Osteocyte (in vitro differentiated cells): ENCODE results near the gene KCNK15. TPM values are rescaled to one million over a fixed set of nuclear protein-coding genes. Genes with fewer than 3 reads are reported as not detected.
"Not testable (repeated sequence)": the region's sequence is repeated elsewhere in the genome, so short reads cannot be mapped to it uniquely, and the experiment has no call there.

Experiments
- DNase-seq: peaks from one replicate; pipeline ENCODE4 v3.0.0; 2021; ENCODE audit warnings: mixed read lengths; ENCODE audit not compliant: unreplicated experiment; ENCODE audit errors: extremely low spot score
- H3K27ac Mint-ChIP-seq: one replicate; pipeline ENCODE4 v1.8.0; 2021; ENCODE audit warnings: mild to moderate bottlenecking, mixed read lengths; ENCODE audit not compliant: unreplicated experiment
- H3K27me3 Mint-ChIP-seq: one replicate; pipeline ENCODE4 v1.8.0; 2021; ENCODE audit warnings: mixed read lengths; ENCODE audit not compliant: unreplicated experiment
- H3K36me3 Mint-ChIP-seq: one replicate; pipeline ENCODE4 v1.8.0; 2021; ENCODE audit warnings: mixed read lengths; ENCODE audit not compliant: unreplicated experiment
- H3K4me1 Mint-ChIP-seq: one replicate; pipeline ENCODE4 v1.8.0; 2021; ENCODE audit warnings: mixed read lengths; ENCODE audit not compliant: unreplicated experiment
- H3K4me3 Mint-ChIP-seq: one replicate; pipeline ENCODE4 v1.8.0; 2021; ENCODE audit warnings: mild to moderate bottlenecking, moderate library complexity, mixed read lengths; ENCODE audit not compliant: unreplicated experiment
- H3K9me3 Mint-ChIP-seq: one replicate; pipeline ENCODE4 v1.8.0; 2021; ENCODE audit warnings: mixed read lengths; ENCODE audit not compliant: unreplicated experiment
- CTCF ChIP-seq: fragments of 200-600 bp; sonication (generic); IDR thresholded peaks from 2 replicates; pipeline ENCODE4 v1.5.0; 2021; ENCODE audit warnings: antibody characterized with exemption, mild to moderate bottlenecking, moderate library complexity
- total RNA-seq: library from RNA; stranded (reverse); gene quantifications from 2 replicates; pipeline ENCODE4 v1.2.1, GENCODE V29; 2021

The KCNK15 gene
- total RNA-seq, 1 donor from 2014 or later: 21.5 TPM

GRCh38 chr20:44758247-44759101 is 12.8 kb downstream of the KCNK15 start:
- no peaks in the 10 kb centered on the region for H3K9me3 Mint-ChIP-seq
- no peak for TF ChIP-seq CTCF
- no peak for DNase-seq
- H3K4me1 Mint-ChIP-seq: no peaks in the 10 kb centered on the region
- no peaks in the 10 kb centered on the region for H3K36me3 Mint-ChIP-seq
- H3K27ac Mint-ChIP-seq: no peak overlapping the region
- no peak overlapping the region for H3K4me3 Mint-ChIP-seq
- H3K27me3 Mint-ChIP-seq: peaks cover 26% of the 10 kb centered on the region

GRCh38 chr20:44759595-44759994 is 13.9 kb downstream of the KCNK15 start:
- TF ChIP-seq CTCF: no peak
- H3K27ac Mint-ChIP-seq: no peak overlapping the region

GRCh38 chr20:44761423-44761822 is 15.8 kb downstream of the KCNK15 start:
- Mint-ChIP-seq H3K27ac (no peak overlapping the region), H3K9me3 (no peaks in the 10 kb centered on the region), H3K4me3 (no peak overlapping the region), H3K36me3 (no peaks in the 10 kb centered on the region), H3K4me1 (no peaks in the 10 kb centered on the region), H3K27me3 (peaks cover 38% of the 10 kb centered on the region)
- no peak for TF ChIP-seq CTCF
- DNase-seq: no peak

More at GRCh38 chr20:44759595-44759994, 13.9 kb downstream of the KCNK15 start:
- no peaks in the 10 kb centered on the region for H3K36me3 Mint-ChIP-seq
- DNase-seq: no peak
- no peaks in the 10 kb centered on the region for H3K4me1 Mint-ChIP-seq
- peaks cover 27% of the 10 kb centered on the region for H3K27me3 Mint-ChIP-seq
- no peaks in the 10 kb centered on the region for H3K9me3 Mint-ChIP-seq
- H3K4me3 Mint-ChIP-seq: no peak overlapping the region

- Mint-ChIP-seq H3K9me3 (no peaks in the 10 kb centered on the region), H3K27me3 (peaks cover 43% of the 10 kb centered on the region), H3K36me3 (no peaks in the 10 kb centered on the region), H3K4me1 (no peaks in the 10 kb centered on the region), H3K4me3 (no peak overlapping the region), H3K27ac (no peak overlapping the region)
- no peak for DNase-seq
- TF ChIP-seq CTCF: no peak
Observed at GRCh38 chr20:44762466-44763140, 16.9 kb downstream of the KCNK15 start.

GRCh38 chr20:44763798-44764197 is 18.1 kb downstream of the KCNK15 start:
- not testable (repeated sequence) for H3K9me3 Mint-ChIP-seq, DNase-seq, H3K4me3 Mint-ChIP-seq, H3K4me1 Mint-ChIP-seq, H3K36me3 Mint-ChIP-seq, H3K27ac Mint-ChIP-seq
- H3K27me3 Mint-ChIP-seq: peaks cover 43% of the 10 kb centered on the region
